Endothelial cell of umbilical vein (primary cell): ENCODE data around the gene CPOX. TPM values are rescaled to one million over a fixed set of nuclear protein-coding genes. Genes with fewer than 3 reads are reported as not detected.

Source experiments
- BruUV-seq: library from RNA; stranded (reverse); fragments of 400-500 nt; replicated peaks from 2 replicates; lab custom pipeline; 2021; lab: Mats Ljungman, UMichigan
- CTCF ChIA-PET: fragments of 300-600, 350-600 bp; sonication (Branson Sonifier 250); formaldehyde crosslinking; loops from one replicate; lab custom pipeline; 2021; ENCODE audit warnings: antibody characterized with exemption, inconsistent platforms; lab: Charles Lee
- POLR2A ChIA-PET: fragments of 300-600, 350-600 bp; sonication (Branson Sonifier 250); formaldehyde crosslinking; loops from one replicate; lab custom pipeline; 2021; ENCODE audit warnings: antibody characterized with exemption, inconsistent platforms; lab: Charles Lee
- DNase-seq: peaks from one replicate; pipeline ENCODE4 v3.0.0-alpha.2; 2011; ENCODE audit warnings: low read depth, low spot score
- FAIRE-seq: peaks from 2 replicates; lab custom pipeline; 2011; peaks lifted over from hg19 to GRCh38; lab: Jason Lieb, UNC
- H2AFZ ChIP-seq: 2 replicates; pipeline ENCODE4 v1.6.0; 2012; ENCODE audit warnings: low read depth, low read length, control low read depth, inconsistent platforms
- H3K27ac ChIP-seq: 2 replicates; pipeline ENCODE4 v1.5.1; 2011; ENCODE audit warnings: low read depth, mild to moderate bottlenecking, control low read depth, low read length, moderate library complexity; ENCODE audit not compliant: insufficient read depth
- H3K27me3 ChIP-seq, 2 experiments: 2 replicates each; pipeline versions ENCODE4 v1.6.0 to v1.6.1; 2011; ENCODE audit warnings: low read length in 2 of 2, mixed read lengths in 1 of 2; ENCODE audit not compliant: control insufficient read depth in 2 of 2, insufficient read depth in 2 of 2
- H3K36me3 ChIP-seq, 2 experiments: 2 replicates in 1 of 2; 3 replicates in 1 of 2; pipeline ENCODE4 v1.5.1; 2011; ENCODE audit warnings: low read length in 2 of 2, mild to moderate bottlenecking in 1 of 2, moderate library complexity in 1 of 2; ENCODE audit not compliant: control insufficient read depth in 2 of 2, insufficient read depth in 2 of 2; ENCODE audit errors: extremely low read depth in 1 of 2
- H3K4me1 ChIP-seq: 3 replicates; pipeline ENCODE4 v1.5.1; 2011; ENCODE audit warnings: mild to moderate bottlenecking, low read length; ENCODE audit not compliant: control insufficient read depth, insufficient read depth; ENCODE audit errors: extremely low read depth
- H3K4me2 ChIP-seq: 2 replicates; pipeline ENCODE4 v1.6.1; 2011; ENCODE audit warnings: low read length, control low read depth, mixed read lengths; ENCODE audit not compliant: insufficient read depth
- H3K4me3 ChIP-seq, 3 experiments: fragments of 200-600 bp in 1 of 3; sonication (generic), shearing (Covaris generic) in 1 of 3; replicated peaks in 1 of 3; 2 replicates each; pipeline ENCODE4 v1.5.1; 2011 to 2016; ENCODE audit warnings: control low read depth in 3 of 3, low read length in 3 of 3, mild to moderate bottlenecking in 2 of 3, inconsistent platforms in 1 of 3, low read depth in 1 of 3, moderate library complexity in 1 of 3; ENCODE audit not compliant: insufficient read depth in 1 of 3
- H3K79me2 ChIP-seq: 2 replicates; pipeline ENCODE4 v1.6.0; 2012; ENCODE audit warnings: low read length, inconsistent platforms; ENCODE audit not compliant: control insufficient read depth, insufficient read depth
- H3K9ac ChIP-seq: replicated peaks from 2 replicates; pipeline ENCODE3; 2011; ENCODE audit warnings: low read length, control low read depth; ENCODE audit not compliant: insufficient read depth; ENCODE audit errors: extremely low read depth
- H3K9me1 ChIP-seq: replicated peaks from 3 replicates; pipeline ENCODE4 v1.6.0; 2011; ENCODE audit warnings: mild to moderate bottlenecking, low read length; ENCODE audit not compliant: control insufficient read depth, insufficient read depth; ENCODE audit errors: extremely low read depth
- H3K9me3 ChIP-seq: replicated peaks from 2 replicates; pipeline ENCODE4 v1.5.1; 2012; ENCODE audit warnings: low read length, inconsistent platforms; ENCODE audit not compliant: control insufficient read depth, insufficient read depth
- H4K20me1 ChIP-seq: replicated peaks from 2 replicates; pipeline ENCODE3; 2011; ENCODE audit warnings: mild to moderate bottlenecking, low read length; ENCODE audit not compliant: control insufficient read depth, insufficient read depth; ENCODE audit errors: extremely low read depth
- CTCF ChIP-seq, 2 donors: IDR thresholded peaks; 1 replicate in 1 of 2; 2 replicates in 1 of 2; pipeline ENCODE4 v1.5.1; 2011; ENCODE audit warnings: low read length in 2 of 2, mild to moderate bottlenecking in 2 of 2, moderate library complexity in 2 of 2, control low read depth in 1 of 2, inconsistent platforms in 1 of 2, low read depth in 1 of 2; ENCODE audit not compliant: insufficient read depth in 1 of 2; ENCODE audit errors: extremely low read depth in 1 of 2
- EZH2 ChIP-seq: IDR thresholded peaks from 2 replicates; pipeline ENCODE4 v1.6.1; 2012; ENCODE audit warnings: borderline replicate concordance, low read depth, mild to moderate bottlenecking, moderate library complexity, low read length, inconsistent platforms; ENCODE audit not compliant: severe bottlenecking
- FOS ChIP-seq: IDR thresholded peaks from 2 replicates; pipeline ENCODE4 v1.6.1; 2011; ENCODE audit warnings: mild to moderate bottlenecking, low read length, moderate library complexity, borderline replicate concordance; ENCODE audit not compliant: insufficient read depth
- GATA2 ChIP-seq: IDR thresholded peaks from 2 replicates; pipeline ENCODE4 v1.7.0; 2011; ENCODE audit warnings: low read depth, mild to moderate bottlenecking, moderate library complexity, mixed read lengths, low read length; ENCODE audit not compliant: insufficient read length, insufficient read depth
- JUN ChIP-seq: IDR thresholded peaks from 2 replicates; pipeline ENCODE4 v1.6.1; 2011; ENCODE audit warnings: borderline replicate concordance, low read depth; ENCODE audit not compliant: insufficient read length, insufficient read depth
- MAX ChIP-seq: IDR thresholded peaks from 2 replicates; pipeline ENCODE4 v1.6.1; 2011; ENCODE audit not compliant: insufficient read depth, insufficient read length
- MYC ChIP-seq: IDR thresholded peaks from one replicate; pipeline ENCODE4 v1.6.1; 2011; ENCODE audit warnings: mild to moderate bottlenecking, low read depth, low read length
- dilution Hi-C: fragments of 300-500 bp; cut with MboI; formaldehyde crosslinking; loops from one replicate; pipeline ENCODE4 v1.15.0; 2019; ENCODE audit warnings: low sequenced_read_pairs; ENCODE audit not compliant: extremely low pct_ligation_motif_present
- intact Hi-C: fragments of 100-400 bp; cut with micrococcal nuclease; formaldehyde crosslinking; loops from one replicate; pipeline ENCODE4 v1.10.0; 2022
- polyA plus RNA-seq, 4 experiments: library from polyadenylated mRNA; depleted of rRNA in 3 of 4; stranded (reverse) in 3 of 4; unstranded in 1 of 4; fragments of >200 nt; gene quantifications; 2 replicates each; pipeline versions ENCODE4 v1.2.1 to v1.2.3, GENCODE V29; 2011 to 2012; ENCODE audit warnings: missing spikeins in 1 of 4
- total RNA-seq: library from RNA; stranded (reverse); gene quantifications from 2 replicates; pipeline ENCODE4 v1.2.3, GENCODE V29; 2021

CPOX gene
- total and polyA plus RNA-seq, 2 donors (not counting 3 experiments of a cell fraction or from before 2014, with no cell fraction given), result 12.3 to 24.5 TPM

DNA sequence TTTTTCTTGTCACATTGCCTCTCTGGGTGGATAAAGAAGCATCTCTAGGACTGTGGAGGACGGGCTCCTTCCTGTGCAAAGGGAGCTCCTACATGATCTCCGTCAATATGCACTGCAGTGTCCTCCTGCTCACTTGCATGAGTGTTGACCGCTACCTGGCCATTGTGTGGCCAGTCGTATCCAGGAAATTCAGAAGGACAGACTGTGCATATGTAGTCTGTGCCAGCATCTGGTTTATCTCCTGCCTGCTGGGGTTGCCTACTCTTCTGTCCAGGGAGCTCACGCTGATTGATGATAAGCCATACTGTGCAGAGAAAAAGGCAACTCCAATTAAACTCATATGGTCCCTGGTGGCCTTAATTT is 61.2 kb downstream of the CPOX start:
- dilution Hi-C loops, result no loop called here
- no peaks in the 10 kb centered on the region for H3K4me1 ChIP-seq
- no peak for FAIRE-seq
- H3K79me2 ChIP-seq, result no peaks in the 10 kb centered on the region
- H3K27me3 ChIP-seq, result peaks cover 20 to 26% of the 10 kb centered on the region in 2 experiments
- intact Hi-C loops, result no loop called here
- no peak overlapping the region for H3K4me2 ChIP-seq
- BruUV-seq, result no TSS peak
- H3K4me3 ChIP-seq, result no peak overlapping the region
- ChIA-PET CTCF (interaction anchor here (1.0 kb wide), 1 partner anchor 9 kb away, joined by 3 read pairs; the partner anchor contains the start of gene CLDND1), POLR2A (no interaction called here)
- H3K27ac ChIP-seq, result no peak overlapping the region
- no peaks in the 10 kb centered on the region for H4K20me1 ChIP-seq
- H3K36me3 ChIP-seq, result no peaks in the 10 kb centered on the region
- no peaks in the 10 kb centered on the region for H3K9me3 ChIP-seq
- no peak overlapping the region for H2AFZ ChIP-seq
- no peak overlapping the region for H3K9ac ChIP-seq
- DNase-seq, result no peak
- H3K9me1 ChIP-seq, result no peaks in the 10 kb centered on the region
- TF ChIP-seq GATA2 (no peak), JUN (no peak), FOS (no peak), MAX (no peak), EZH2 (no peak), MYC (no peak), CTCF (IDR thresholded peaks at IDR 0.05; ENCODE audit: extremely low read depth in 1 of 2, insufficient read depth in 1 of 2, low read depth in 1 of 2, low read length in 2 of 2) (no peak)
